ENCODE results near the gene PACRG.

The PACRG gene

DNA sequence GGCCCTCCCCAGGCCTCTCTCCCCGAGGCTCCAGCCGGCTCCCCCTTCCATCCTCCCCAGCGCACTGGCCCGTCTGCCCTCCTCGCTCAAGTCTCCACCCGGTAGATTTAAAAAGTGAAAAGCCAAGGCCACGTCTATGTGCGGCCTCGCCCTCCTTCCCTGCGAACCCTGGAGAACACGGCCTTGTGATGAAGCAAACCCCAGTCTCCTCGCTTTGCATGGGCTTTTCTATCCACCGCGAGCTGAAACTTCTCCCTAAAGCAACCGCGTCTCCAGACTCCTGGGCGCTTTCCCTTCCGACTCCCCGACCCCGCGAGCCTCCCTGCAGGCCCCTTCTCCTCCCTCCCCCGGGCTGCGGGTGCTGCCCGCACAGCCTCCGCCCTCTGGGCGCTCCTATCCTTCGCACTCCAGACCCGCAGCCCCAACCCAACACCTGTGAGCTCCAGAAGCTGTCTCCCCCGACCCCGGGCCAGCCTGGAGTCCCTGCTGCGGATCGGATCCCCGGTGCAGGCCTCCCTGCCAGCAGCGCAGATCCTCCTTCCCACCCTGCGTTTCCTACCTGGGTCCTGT lies 421.6 kb downstream of the PACRG start:
- DNase-seq, result no peak

DNA sequence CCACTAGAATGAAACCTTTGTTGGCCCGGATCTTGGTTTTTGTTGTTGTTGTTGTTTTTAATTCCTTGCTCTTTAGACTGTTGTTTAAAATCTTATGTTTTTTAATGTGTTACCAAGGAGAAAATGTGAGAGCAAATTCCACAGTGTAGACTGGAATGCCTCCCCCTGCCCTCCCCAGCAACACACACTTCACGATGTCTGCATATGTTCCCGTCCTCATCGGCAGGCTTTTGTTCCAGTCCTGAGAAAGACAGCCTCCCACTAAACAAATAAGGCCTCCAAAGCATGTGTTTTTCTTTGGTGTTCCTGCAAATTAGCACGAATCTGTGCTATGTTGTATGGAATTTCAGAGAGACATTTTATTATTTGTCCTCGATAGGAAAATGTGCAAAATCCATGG lies 423.4 kb downstream of the PACRG start:
- DNase-seq, result no peak

DNA sequence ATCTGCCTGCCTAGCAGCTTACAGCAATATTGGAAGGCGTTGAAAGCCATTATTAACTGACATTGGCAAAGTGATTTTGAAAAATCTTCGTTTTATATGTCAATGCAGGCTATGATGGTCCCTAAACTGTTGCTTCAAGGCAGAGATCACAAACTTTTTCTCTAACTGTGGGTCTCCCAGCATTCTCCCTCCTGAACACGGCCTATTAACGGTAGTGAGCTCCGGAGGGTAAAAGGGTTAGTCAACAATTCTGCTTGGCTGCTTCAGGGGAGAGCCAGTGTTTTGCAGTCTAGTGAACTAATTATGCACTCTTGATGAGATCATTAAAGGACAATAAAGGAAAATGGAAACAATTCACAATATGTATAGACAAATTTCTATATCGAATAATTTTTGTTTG lies 424.9 kb downstream of the PACRG start:
- DNase-seq, result no peak

DNA sequence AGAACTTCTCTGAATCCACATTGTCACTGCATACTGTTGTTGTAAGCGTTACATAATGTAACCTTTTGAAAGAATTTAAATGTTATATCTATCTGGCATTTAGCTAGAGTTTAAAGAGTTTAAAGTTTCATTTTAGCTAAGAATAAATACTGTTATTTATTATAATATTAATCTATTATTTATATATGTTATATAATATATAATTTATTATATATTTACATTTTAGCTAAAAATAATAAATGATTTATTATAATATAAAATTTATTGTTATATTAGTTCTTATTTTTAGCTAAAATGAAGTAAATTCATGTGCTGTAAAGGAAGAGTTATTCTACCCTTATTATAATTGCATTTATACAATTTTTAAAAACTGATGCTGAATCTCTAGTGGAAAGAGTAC lies 431.3 kb downstream of the PACRG start:
- no peak for DNase-seq

DNA sequence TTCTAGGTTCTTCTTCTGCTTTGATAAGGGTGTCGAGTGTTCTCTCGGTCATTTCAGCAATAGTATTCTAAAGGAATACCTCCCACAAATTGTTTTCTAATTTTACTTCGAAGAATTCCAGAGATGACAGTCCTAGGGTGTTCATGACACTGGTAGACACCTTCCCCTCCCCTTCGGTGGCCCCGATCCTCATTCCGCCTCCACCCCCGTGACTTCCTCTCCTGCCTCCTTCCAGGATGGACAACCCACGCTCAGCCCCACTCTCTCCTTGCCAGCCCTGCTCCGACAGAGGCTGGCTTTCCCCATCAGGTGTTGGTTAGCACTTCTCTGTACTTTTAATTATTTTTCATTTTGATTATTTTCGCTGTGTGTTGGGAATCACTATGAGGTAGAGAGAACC lies 431.9 kb downstream of the PACRG start:
- no peak for DNase-seq

DNA sequence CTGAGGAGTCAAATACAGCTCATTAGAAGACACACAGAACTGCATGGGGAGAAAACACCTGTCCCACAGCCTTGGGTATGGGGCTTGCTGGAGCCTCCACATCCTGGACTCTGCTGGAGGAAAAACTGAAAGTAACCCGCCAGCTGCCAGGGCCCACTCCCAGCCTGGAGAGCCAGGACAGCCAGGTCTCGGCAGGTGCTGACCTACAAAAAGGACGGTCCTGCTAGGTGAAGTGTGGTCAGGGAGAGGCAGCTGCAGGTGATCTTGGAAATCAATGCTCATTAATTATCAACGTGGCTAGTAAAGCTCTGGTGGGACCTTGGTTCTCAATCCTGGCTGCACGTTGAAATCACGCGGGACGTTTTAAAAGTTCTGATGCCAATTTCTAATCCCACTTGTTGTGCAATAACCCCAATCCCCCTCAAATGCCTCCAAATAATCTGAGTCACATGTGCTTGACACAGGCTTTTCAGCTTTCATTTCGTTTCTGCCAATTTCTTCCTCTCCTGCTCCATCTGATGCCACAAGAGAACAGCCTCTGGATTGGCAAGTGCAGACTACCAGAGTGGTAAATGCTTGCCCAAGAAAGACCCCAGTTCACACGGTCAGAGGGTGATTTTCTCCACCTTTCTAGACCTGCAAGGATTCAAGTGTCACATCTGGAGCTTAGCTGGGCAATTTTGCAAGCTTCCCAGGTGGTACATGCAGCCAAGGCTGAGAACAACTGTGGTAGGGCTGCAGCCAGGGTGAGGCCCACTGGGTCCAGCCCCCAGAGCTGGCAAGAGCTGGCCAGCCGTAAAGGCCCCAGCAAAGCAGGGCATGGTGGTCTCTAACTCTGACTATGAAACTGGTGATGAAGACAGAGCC lies 434.5 kb downstream of the PACRG start:
- DNase-seq, result no peak

DNA sequence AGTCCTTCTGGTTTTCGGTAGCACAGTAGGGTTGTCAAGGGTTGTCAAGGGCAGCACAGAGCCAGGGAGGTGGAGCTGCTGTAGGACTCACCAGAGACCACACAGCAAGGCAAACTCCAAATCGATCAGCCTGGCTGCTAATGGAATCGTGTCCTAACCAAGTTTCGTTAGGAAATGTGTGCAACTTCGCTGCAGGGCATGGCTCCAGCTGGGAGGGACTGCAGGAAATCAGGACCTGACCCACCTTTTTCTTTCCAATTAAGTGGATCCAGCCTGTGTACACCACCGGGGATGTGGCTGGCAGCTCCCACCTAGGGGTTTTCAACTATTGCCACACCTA lies 435.1 kb downstream of the PACRG start:
- no peak for DNase-seq

DNA sequence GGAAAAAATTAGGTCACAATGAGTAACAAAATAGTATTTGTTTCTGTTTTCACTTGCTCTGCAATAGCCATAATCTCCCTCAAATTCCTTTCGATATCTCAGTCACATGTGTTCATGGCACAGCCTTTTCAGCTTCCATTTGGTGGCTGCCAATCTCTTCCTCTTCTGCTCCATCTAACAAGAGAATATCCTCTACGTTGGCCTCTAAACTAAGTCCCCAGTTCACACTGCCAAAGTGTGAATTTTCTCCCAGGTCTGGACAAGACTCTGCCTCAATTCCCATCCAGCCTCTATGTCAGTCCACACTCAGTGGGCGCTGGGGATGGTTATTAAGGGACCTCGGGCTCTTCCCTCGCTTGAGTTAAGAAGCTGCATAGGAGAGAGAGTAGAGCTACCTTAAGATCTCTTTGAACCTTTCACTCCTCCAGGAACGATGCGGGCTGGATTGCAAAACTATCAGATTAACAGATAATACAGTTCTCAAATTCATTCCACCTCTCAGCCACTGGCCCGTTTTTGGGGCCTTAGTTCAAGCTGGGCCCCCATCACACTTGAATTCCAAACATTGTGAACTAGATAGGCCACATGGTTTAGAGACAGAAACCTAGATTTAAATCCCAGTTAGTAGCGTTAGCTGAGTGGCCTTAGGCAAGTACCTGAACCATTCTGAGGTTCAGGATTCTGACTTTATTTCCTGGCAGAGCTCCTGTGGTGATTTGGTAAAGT lies 436.6 kb downstream of the PACRG start:
- no peak for DNase-seq

DNA sequence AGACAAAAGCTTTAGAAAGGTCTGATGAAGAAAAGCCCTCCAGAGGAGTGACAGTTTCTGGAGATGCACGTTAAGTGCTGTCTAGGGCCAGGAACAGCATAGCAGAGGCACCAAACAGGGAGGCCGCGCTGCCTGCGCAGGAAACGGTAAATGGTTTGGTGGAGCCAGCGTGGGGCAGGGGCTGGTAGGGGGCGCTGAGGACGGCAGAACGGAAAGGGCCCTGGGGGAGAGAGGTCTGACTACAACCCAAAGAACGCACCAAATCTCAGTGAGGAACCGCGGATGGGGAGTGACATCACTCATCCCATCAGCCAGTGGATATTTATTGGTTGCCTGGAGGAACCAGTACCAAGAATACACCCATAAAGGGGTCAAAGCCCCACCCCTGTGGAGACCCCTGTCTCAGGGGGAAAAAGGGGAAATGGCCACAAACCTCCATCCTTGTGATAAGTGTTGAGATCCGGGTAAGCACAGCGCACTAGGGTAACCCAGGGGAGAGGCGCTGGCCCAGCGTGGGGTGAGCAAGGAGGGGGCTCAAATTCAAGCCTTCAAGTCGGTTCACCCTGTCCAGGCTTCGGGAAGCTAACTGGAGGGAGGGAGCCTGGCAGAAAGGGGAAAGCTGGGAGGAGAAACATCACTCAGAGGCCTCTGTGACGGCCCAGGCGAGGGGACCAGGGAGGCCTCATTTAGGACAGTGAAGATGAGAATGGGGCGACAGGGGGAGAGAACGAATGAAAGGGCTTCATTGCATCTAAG lies 437.6 kb downstream of the PACRG start:
- DNase-seq, result no peak

DNA sequence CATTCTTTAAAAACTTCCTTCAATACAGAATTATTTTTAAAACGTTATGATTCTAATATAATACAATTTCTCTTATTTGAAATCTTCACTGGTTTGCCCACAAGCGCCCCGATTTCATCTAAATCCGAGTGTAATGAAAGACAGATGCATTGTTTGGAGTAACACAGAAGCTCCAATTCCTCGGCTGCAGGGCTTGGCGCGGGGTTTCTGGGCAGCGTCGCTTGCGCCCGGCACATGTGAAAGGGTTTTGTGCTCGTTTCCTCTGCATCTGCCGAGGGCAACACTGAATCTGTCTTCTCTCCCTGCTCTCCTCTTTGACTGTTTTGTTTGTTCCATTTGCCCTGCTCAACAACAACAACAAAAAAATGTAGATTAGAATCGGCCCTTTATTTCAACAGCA lies 438.1 kb downstream of the PACRG start:
- DNase-seq, result no peak

DNA sequence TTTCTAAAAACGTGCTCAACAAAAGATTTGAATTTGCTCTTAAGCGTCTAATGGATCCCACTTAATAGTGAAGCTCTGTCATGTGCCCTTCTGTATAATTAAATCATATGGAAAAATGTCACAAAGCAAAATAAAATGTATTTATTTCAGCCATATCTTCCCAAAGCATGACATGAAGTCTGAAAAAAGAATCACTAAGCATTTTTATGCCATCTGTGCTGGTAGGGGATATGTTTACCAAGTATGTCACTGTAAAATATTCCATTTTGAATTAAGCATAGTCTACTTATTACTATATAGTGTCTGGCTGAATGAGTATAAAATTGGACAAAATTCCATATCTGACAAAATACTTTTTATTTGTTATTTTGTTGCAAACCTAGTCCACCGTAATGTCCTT lies 438.7 kb downstream of the PACRG start:
- DNase-seq, result no peak

DNA sequence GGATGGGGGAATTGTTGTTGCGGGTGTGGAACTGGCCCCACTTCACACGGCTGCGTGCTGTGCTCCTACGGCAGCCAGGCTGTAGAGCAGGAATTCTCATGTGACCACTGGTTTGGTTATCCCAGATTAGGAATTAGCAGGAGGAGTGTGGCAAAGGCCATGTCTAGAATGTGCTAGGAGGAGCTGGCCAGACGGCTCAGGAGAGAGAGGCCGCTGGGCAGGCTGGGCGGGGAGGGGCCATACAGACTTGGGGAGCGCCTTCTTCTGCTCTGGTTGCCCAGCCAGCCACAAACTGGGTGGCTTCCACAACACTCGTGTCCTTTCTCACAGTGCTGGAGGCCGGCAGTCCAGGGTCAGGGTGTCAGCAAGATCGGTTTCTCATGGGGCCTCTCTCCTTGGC lies 441.7 kb downstream of the PACRG start:
- DNase-seq, result no peak

DNA sequence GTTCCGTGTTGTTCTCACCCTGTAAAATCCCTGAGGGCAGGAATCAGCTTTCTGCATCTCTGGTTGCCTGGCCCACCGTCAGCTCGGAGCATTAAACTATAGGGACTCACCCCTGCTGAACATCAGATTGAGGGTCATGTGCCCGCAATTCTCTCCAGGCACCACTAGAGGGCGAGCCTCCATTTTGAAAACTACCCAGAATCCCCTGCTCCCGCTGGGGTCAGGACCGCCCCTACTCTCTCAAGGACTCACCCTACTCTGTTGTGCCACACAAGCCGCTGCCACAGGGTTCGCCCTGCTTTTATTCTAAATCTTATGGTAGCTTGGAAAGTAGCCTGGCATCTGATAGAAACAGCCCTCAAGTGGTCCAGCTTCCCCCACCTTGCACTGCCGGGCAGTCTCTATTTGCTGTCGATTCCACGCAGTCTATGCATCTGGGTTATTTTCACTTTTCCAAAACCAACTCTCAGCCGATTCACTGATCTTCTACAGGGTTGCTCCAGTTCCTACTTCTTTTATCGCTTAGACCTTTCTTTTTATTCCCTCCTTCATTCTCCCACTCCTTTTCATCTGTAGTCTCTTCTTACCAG lies 442.6 kb downstream of the PACRG start:
- no peak for DNase-seq

DNA sequence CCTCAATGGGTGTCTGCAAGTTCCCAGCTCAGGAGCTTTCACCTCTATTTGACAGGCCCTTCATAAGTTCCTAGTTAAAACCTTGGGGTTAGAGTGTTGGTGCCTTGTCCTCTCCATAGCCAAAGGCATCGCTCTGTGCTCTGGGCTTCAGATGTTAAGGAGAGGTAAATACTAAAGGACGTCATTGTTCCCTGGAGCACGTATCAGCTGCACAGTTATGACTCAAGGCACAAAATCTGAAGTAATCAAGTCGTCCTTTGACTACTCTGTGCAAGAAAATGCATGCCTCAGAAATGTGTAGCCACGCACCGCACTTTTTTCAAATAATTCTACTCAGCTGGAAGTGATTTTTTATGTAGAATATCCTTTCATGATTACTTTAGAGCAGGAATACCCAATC lies 446.0 kb downstream of the PACRG start:
- no peak for DNase-seq

DNA sequence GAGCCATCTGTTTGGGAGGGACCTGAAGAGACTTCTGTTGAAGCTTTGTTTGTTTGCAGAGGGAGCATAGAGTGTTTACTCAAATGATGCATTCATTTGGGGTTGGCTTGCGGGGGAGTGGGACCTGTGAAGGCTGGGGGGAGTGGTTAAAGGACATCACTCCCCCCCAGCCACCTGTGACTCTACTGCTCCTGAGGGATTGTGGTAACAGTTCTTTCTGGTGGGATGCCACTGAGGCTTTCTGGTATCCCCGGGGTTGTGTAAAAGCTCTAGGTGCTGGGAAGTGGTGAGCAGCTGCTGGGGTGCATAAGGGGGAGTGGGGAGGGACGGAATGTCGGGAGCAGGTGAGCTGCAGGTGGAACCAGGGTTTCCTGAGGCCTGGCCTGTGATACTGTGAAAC lies 447.5 kb downstream of the PACRG start:
- DNase-seq, result no peak

DNA sequence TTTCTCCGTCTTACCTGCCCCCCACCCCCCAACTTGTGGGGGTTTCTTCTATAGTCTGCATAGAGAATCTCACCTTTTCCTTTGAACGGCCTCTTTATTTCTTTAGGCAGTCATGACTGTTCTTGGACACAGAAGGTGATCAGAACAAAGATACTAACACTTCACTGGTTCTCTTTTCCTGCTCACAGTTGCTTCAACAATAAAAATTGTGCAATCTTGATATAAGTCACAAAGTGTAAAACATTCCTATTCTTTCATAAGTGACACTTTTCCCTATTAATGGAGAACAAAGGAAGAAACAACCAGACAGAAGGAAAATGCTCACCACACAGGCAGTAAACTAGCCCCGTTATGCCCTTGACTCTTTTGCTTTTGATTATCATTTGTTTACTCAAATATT lies 448.3 kb downstream of the PACRG start:
- no peak for DNase-seq

DNA sequence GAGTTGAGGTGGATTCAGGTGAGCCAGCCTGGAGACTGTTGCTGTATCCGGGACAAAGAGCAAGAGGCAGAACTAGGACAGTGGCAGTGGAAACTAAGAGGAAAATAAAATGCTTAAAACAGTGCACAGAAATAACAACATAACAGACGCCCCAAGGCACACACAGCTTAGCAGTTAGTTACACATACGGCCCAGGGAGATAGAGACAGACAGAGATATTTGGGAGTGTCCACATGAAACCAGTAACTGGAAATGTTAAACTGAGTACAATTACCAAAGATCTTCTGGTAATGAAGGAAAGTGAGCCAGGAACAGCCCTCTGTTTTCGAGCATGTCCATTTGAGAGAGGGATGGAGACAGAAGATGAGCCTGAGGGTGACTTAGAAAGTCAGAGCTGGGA lies 449.2 kb downstream of the PACRG start:
- no peak for DNase-seq

DNA sequence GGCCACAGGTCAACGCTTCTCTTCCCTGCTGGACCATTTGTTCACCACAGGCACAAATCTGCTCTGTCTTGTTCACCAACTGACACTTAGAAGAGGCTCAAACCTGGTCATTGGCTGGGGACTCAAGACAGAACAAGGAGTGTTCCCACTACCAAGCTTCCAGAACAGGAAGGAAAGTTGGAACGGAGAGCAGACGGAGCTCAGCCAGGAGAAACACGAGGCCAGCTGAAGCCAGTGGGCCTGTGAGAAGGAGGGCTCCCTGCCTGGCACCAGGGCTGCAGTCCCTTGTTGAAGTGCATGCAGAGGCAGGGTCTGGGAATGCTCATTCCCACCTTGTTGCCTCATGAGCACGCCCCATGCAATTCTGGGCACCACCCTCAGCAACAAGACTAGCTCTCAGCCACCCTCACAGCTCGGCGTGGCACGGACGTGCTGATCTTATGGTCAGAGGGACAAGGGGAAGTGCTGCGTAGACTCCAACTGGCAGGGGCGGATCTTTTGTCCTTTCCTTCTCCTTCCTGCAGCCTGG lies 450.2 kb downstream of the PACRG start:
- DNase-seq, result no peak

DNA sequence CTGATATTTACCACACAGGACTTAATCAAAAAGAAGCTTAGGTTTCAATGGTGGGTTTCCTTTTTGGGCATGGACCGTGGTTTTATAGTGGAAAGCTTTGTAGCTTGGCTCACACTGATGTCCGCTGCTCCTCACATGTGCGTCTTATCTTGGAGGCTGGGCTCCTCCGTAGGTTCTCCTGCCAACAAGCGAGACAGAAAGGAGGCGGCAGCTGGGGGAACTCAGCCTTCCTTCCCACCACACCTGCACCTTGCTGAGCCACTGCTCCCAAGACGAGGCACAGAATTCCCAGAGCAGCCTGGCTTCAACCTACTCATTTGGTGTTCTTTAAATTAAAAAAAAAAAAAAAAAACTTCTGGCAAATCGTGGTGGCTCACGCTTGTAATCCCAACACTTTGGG lies 451.3 kb downstream of the PACRG start:
- no peak for DNase-seq

DNA sequence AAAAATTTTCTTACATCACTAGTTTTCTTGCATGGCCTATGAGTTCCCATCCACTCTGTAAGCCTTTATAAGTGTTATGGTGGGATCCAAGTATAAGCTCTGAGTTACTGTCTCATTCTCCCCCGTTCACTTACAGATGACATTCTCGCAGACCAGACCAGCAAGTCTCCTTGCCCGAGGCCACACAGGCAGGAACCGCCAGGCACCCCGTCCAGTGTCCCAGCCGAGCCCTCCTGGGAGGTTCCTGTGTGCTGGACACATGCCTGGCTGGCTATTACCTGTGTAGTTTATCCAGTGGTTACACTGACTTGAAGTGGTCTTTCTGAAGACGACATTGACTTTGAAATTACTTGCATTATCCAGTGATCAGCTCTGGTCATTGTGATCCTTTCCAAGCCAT lies 451.9 kb downstream of the PACRG start:
- DNase-seq, result no peak

DNA sequence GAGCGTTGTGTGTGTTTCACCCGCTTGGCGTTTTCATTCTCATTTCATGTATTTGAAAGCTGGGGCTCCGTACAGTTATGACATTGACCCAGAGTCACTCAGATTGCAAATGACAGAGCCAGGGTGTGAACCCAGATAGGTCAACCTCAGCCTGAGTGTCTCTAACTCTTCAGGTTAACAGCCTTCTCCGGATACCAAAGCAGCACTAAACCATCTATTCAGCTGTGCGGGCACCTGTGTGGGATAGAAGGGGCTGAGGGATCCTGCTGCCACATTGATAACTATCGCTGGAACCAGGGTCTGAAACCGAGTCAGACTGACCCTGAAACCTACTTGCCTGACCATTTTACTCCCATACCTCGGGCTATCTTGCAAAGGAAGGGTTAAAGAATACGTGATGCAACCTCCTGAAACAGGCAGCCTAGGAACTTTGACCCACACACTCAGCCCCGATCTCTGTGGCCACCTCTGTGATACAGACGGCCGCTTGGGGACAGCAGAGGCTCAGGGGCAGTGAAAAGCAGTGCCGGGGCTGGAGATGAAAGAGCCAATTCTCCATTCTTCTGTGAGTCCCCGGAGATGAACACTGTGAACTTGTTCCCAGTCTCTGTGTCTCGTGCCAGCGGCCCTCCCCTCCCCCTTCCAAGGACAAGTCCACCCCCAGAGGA lies 453.2 kb downstream of the PACRG start:
- no peak for DNase-seq

DNA sequence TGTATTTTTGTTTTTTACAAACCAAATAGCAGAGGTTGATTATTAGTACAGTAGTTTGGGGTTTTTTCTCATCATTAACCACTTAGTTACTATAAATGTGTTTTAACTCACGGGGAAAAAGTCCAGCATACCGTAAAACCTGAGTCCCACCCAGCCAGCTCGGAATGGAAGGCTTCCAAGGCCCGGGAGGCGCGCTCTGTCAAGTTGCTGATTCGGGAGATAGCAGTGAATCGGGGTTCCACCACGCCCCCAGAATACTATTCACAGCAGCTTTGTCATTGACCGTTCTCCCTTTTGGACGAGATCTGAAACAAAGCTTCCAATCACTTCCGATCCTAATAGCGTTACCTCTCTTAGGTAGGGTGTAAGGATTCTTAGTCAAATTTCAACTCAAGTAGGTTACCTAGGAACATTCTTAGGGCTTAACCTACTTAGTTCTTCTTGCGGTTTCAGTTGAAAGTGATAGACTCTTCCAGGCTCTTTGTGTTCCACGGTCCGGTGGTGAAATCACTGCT lies 453.9 kb downstream of the PACRG start:
- DNase-seq, result no peak

All from effector CD4-positive, alpha-beta T cell (primary cell).